Measurements from ENCODE around the gene IGSF23. TPM values are rescaled to one million over a fixed set of nuclear protein-coding genes. Genes with fewer than 3 reads are reported as not detected.

The IGSF23 gene
- total RNA-seq, 1 donor, result not detected

DNA sequence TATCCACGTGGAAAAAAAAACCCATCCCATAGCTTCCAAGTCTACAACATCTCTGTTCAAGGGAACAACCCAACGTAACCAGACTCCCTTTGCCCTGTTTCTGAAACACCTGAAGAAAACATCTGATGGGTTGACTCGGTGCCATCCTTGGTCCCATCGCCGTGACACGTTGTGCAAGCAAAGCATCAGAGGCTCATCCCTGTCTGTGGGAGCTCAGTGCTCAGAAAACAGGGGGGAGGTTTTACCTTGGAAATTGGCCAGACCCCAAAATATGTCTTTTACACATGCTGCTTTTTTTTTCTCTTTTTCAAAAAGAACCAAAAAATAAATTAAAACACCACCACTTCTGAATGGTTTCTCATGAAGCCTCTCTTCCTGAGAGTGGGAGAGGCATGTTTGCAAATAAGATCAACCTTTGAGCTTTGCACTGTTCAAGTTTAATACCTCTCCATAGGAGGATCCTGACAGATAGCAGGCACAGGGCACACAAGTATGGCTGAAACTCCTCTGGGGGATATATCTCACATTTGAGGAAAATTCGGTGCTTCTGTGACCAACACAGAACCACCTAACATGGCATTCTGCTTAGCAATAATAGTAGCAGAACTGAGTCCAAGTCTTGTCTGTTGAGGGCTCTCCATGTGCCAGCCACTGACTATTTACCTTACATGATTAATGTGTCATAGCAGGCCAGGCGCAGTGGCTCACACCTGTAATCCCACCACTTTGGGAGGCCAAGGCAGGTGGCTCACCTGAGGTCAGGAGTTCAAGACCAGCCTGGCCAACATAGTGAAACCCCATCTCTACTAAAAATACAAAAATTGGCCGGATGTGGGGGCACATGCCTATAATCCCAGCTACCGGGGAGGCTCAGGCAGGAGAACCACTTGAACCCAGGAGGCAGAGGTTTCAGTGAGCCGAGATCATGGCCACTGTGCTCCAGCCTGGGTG lies 23.4 kb downstream of the IGSF23 start:
- DNase-seq (ENCODE audit: low read depth in 2 of 3, low spot score in 2 of 3), result no peak

DNA sequence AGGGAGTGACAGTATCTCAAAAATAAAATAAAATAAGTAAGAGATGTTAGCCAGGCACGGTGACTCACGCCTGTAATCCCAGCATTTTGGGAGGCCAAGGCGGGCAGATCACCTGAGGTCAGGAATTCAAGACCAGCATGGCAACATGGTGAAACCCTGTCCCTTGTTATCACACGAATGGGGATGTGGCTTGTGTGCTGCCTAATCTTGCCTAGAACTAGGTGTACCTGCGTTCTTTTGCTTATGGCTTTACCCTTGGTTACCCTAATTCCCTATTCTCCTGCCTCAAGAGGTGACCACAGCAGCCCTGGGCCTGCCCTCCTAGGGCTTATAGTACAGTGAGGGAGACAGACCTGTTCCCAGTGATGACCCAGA lies 24.0 kb downstream of the IGSF23 start:
- no peak for DNase-seq (ENCODE audit: low read depth in 2 of 3, low spot score in 2 of 3)

DNA sequence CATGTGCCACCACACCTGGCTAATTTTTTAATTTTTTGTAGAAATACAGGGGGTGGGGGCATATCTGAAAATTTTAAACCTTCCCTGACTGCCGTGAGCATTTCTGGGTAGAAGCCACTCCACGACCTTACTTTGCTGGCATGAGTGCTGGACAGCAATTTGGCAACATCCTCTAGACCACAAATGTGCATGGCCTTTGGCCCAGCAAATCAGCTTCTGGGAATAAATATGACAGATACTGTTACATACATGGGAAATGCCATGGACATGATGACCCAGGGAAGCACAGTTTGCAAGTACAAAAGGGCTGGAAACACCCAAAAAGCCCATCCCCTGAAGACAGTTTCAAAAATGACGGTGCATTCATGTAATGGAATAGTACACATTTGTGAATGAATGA lies 27.2 kb downstream of the IGSF23 start:
- DNase-seq (ENCODE audit: low read depth in 2 of 3, low spot score in 2 of 3), result no peak

DNA sequence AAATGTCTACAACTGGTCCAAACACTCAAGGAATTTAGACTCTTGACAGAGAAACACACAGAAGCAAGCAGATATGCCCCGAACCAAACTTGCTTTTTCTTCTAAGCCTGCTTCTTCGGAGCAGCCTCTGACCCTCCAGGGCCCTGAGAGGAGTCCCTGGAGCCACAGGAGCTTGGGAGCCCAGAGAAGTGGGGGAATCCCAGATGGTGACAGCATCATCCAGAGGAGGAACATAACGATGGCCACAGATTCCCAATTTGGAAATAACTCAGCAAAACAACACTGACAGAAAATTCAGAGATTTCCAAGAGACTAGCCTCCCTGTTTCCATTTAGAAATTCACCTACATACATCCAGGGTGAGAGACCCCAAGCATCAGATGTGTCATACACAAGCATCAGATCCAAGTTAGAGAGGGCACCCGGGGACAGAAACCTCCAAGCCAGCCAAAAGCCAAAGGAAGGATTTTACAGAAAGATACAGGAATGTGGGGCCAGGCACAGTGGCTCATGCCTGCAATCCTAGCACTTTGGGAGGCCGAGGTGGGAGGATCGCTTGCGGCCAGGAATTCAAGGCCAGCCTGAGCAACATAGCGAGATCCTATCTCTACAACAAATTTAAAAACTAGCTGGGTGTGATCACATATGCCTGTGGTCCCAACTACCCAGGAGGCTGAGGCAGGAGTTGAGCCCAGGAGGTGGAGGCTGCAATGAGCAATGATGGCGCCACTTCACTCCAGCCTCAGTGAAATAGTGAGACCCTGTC lies 28.3 kb downstream of the IGSF23 start:
- no peak for DNase-seq (ENCODE audit: low read depth in 2 of 3, low spot score in 2 of 3)

DNA sequence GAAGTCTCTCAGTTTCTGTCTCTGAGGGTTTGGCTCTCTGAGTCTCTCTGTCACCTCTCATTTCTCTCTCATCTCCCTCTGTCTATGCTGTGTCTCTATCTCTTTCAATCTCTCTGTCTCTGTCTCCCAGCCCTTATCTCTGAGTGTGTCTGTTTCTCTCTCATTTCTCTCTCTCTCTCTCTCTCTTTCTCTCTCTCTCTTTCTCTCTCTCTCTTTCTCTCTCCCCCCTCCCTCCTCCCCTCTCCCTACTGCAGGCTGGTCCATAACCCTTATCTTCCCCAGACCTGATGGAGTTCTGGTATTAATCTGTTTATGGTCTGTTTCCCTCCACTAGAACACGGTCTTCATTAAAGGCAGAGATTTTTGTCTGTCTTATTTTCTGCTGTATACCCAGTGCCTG lies 29.0 kb downstream of the IGSF23 start:
- no peak for DNase-seq (ENCODE audit: low read depth in 2 of 3, low spot score in 2 of 3)

DNA sequence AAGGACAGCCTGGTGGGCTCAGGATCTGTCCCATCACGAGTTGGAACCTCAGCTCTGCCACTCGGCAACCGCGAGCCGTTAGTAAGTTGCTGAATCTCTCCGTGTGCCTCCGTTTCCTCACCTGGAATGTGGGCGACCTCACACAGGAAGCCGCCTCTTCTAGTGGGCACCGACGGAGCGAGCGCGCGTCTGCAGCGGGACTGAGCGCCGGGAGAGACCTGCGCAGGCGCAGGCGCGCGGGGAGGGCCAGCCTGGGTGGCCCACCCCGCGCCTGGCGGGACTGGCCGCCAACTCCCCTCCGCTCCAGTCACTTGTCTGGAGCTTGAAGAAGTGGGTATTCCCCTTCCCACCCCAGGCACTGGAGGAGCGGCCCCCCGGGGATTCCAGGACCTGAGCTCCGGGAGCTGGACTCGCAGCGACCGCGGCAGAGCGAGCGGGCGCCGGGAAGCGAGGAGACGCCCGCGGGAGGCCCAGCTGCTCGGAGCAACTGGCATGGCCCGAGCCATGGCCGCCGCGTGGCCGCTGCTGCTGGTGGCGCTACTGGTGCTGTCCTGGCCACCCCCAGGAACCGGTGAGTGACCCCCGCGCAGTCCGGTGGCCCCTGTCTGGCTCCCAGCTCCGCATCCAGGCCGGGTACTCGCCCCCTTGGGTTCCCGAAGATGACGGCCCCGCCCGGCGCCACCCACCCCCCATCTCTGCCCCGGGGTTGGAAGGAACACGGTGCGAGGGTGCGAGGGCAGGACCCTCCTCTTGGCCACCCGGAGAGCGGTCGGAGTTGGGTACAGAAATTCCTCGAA lies 30.4 kb downstream of the IGSF23 start, which contains the start of gene PVR:
PVR (plus strand) TSS at position 306 of the 797 bp plus-strand sequence; CDS start at position 493, 187 bp downstream.
- peak in 2 of 3 donors; percentile 42 to 50 for DNase-seq (ENCODE audit: low read depth in 2 of 3, low spot score in 2 of 3)

DNA sequence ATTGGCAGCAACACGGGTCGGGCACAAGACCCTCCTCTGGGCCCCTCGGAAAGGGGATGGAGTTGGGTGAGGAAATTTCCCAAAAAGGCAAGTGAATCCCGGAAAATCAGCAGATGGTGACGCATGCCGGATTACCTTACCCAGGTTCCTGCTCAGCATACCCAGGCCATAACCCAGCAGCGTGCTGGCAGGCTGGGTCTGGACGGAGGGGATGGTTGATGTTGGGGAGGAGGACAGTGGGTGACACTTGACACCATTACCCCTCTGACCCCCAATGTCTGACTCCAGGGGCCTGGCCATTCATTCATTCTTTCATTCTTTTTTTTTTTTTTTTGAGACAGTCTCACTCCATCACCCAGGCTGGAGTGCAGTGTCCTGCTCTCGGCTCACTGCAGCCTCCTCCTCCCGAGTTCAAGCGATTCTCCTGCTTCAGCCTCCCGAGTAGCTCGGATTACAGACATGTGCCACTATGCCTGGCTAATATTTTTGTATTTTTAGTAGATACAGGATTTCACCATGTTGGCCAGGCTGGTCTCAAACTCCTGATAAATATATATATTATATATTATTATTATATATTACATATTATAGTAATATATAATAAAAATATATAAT lies 31.1 kb downstream of the IGSF23 start:
- no peak for DNase-seq (ENCODE audit: low read depth in 2 of 3, low spot score in 2 of 3)

DNA sequence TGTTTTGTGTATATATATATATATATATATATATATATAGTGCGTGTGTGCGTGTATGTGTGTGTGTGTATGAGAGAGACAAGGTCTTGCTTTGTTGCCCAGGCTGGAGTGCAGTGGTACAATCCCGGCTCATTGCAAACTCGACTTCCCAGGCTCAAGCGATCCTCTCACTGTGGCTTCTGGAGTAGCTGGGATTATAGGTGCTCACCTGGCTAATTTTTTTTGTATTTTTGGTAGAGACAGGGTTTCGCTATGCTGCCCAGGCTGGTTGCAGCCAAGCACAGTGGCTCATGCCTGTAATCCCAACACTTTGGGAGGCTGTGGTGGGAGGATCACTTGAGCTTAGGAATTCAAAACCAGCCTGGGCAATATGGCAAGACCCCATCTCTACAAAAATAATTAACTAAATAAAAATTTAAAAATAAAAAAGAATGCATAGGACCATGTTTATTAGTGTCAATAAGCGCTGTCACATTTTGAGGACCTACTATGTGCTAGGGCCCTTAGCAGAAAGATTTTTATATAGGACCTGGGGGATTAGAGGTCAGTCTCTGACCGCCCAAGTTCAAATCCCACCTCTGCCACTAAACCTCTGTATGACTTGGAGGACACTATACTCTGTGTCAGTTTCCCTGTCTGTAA lies 32.2 kb downstream of the IGSF23 start:
- DNase-seq (ENCODE audit: low read depth in 2 of 3, low spot score in 2 of 3), result no peak

DNA sequence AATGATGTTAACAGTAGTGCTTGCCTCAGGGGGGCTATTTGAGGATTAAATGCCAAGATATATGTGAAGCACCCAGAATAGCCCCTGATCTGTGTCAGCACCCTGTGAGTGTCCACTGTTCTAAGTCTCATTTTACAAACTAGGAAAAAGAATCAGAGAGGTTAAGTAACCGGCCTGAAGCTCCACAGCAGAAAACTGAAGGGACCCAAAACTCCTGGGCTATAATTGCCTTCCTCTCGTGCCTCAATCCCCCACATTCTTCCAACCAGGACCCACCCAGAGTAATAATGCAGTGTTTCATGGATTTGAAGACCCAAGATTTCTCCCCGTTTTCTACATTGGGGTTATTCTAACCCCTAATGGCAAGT lies 32.7 kb downstream of the IGSF23 start:
- DNase-seq (ENCODE audit: low read depth in 2 of 3, low spot score in 2 of 3), result no peak

DNA sequence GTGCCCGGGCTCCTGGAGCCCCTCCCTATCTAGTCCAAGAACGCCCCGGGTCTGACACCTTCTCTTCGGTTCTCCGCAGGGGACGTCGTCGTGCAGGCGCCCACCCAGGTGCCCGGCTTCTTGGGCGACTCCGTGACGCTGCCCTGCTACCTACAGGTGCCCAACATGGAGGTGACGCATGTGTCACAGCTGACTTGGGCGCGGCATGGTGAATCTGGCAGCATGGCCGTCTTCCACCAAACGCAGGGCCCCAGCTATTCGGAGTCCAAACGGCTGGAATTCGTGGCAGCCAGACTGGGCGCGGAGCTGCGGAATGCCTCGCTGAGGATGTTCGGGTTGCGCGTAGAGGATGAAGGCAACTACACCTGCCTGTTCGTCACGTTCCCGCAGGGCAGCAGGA lies 33.8 kb downstream of the IGSF23 start:
- no peak for DNase-seq (ENCODE audit: low read depth in 2 of 3, low spot score in 2 of 3)

DNA sequence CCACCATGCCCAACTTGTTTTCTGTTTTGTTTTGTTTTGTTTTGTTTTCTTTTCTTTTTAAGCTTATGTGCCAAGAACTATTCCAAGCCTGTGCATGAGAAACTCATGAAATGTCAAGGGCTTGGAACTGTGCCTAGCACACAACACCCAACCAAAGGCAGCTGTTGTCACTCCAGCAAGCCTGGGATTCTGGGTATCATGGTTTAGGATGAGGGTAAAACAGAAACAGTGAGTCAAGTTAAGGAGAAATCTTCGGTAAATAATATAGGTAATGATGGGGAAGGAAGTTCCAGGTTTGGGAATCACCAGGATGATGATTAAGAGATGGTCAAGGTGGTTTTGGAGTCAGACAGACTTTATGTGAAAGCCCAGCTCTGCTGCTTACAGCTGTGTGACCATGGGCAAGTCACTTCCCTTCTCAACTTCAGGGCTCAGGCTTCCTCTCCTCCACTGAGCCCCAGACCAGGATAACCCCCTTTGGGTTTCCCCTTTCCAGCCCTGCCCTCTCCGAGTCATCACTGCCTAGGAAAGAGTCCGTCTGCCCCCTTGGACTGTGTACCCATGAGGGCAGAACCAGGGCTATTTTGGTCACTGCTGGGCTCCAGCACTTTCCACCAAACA lies 35.4 kb downstream of the IGSF23 start:
- no peak for DNase-seq (ENCODE audit: low read depth in 2 of 3, low spot score in 2 of 3)

DNA sequence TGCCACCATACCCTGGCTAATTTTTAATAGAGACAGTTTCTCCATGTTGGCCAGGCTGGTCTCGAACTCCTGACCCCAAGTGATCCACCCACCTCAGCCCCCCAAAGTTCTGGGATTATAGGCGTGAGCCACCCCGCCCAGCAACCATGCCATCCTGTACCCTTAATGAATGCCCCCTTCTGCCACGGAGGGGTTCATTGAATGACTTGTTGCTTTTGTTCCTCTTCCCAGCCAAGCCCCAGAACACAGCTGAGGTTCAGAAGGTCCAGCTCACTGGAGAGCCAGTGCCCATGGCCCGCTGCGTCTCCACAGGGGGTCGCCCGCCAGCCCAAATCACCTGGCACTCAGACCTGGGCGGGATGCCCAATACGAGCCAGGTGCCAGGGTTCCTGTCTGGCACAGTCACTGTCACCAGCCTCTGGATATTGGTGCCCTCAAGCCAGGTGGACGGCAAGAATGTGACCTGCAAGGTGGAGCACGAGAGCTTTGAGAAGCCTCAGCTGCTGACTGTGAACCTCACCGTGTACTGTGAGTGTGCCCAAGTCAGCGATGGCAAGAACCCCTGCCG lies 36.3 kb downstream of the IGSF23 start:
- no peak for DNase-seq (ENCODE audit: low read depth in 2 of 3, low spot score in 2 of 3)

DNA sequence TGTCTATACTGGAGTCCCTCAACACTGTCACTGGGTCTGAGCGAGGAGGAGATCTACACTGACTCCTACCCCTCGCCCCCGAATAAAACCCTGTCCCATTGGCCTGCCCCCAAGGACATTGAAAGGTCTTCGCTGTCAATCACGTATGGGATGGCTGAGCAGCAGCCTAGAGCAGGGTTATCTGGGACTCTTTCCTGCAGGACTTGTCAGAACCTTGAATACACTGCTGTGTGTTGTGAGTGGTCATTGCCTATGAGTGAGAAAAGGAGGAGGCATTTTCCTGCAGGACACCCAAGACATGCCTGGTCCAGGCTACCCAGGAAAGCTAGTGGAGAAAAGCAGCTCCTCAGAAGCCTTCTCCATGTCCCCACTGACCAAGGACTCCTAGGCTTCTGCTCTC lies 40.0 kb downstream of the IGSF23 start:
- no peak for DNase-seq (ENCODE audit: low read depth in 2 of 3, low spot score in 2 of 3)

DNA sequence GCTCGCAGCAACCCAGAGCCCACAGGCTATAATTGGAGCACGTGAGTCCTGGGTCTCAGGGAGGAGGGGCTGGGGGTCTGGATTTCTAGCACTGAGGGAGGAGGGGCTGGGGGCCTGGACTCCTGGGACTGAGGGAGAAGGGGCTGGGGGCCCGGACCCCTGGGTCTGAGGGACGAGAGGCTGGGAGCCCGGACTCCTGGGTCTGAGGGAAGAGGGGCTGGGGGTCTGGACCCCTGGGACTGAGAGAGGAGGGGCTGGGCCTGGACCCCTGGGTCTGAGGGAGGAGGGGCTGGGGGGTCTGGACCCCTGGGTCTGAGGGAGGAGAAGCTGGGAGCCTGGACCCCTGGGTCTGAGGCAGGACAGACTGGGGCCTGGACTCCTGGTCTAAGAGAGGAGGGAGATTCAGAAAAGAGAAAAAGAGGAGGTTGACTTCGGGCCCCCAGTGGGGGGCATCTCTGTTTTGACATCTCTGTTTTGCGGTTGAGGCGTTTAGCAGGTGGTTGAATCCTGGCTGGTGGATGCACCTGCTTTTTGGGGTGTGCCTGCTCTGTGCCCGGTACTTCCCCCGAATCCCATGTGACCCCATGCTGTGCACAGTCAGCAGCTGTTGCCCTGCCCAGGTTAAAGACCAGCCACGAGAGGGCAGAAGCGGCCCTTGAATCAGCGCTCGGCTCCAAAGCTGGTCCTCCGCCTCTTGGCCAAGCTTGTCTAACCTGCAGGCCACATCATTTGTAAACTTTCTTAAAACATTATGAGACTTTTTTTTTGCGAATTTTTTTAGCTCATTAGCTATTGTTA lies 40.8 kb downstream of the IGSF23 start:
- DNase-seq (ENCODE audit: low read depth in 2 of 3, low spot score in 2 of 3), result peak; percentile 31 to 91 (median 89)

DNA sequence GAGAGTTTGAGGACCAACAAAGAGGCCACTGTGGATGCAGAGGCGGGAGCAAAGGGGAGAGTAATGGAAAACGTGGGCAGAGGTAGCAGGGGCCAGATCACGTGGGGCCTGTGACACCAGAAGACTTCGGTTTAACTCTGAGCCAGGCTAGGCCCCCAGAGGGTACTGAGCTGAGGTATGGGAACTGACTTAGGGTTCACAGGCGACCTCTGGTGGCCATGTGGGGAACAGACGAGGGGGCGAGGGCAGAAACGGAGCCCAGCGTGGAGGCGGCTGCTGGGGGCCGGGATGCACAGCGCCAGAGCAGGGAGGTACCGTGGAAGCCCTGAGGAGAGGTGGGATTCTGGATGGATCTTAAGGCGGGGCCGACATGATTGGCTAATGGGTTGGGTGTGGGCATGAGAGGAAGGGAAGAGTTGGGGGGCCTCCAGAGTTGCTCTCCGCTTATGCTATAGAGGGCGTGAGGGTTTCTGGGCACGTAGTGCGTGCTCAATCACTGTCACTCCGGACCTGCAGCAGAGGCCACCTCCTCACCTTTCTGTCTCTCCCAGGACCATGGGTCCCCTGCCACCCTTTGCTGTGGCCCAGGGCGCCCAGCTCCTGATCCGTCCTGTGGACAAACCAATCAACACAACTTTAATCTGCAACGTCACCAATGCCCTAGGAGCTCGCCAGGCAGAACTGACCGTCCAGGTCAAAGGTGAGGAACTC lies 44.0 kb downstream of the IGSF23 start:
- DNase-seq (ENCODE audit: low read depth in 2 of 3, low spot score in 2 of 3), result peak; percentile 37 to 84 (median 74)

DNA sequence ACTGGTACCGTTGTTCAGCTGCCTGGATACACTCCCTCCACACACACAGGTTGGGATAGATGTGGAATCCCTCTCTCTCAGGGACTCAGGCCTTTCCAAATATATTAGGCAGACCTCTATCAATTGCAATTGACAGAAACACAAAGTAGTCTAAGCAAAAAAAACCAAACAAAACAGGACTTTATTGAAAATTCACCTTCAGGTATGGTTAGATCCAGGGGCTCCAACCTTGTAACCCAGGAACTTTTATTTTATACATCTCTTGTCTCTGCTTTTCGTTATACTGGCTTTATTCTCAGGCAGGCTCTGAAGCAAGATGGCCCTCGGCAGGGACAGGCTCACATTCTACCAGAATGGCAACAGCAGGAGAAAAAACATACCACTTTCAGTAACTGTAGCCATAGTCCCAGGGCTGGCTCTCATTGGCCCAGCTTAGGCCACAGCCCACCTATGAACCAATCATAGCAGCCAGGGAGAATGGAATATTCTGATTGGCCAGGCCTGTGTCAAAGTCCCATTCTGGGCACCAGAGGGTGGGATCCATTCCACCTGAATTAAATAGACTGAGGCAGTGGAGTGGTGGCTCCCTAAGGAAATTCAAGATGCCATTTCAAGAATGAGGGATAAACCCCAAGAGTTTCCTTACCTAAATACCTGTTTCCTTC lies 44.8 kb downstream of the IGSF23 start:
- no peak for DNase-seq (ENCODE audit: low read depth in 2 of 3, low spot score in 2 of 3)

DNA sequence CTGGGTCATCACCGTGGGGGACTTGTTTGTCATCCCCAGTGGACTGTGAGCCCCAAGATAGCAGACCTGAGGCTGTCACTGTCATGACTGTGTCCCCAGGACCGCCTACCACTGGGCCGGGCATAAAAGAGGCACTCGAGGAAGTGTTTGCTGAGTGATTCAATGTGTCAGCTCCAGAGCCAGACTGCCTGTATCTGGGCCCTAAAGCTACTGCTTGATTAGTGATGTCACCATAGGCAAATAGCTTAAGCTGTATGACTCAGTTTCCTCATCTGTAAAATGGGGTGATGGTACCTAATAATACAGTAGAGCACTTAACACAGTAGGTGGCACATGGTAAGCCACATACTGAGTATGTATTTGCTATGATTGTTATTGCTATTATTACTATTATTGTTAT lies 46.7 kb downstream of the IGSF23 start:
- no peak for DNase-seq (ENCODE audit: low read depth in 2 of 3, low spot score in 2 of 3)

All from hematopoietic multipotent progenitor cell (in vitro differentiated cells).